Smooth muscle cell of the umbilical artery (primary cell): ENCODE data around the gene PRCD. TPM values are rescaled to one million over a fixed set of nuclear protein-coding genes. Genes with fewer than 3 reads are reported as not detected.

ENCODE experiments used
- total RNA-seq: library from RNA; depleted of rRNA; stranded (reverse); fragments of >200 nt; gene quantifications from 2 replicates; pipeline ENCODE4 v1.2.3, GENCODE V29; 2014

PRCD gene
- 1.2 and 1.5 TPM in 2 replicates for total RNA-seq

GRCh38 chr17:76539631-76540271, at the start of gene PRCD:
PRCD (plus strand) TSS chr17:76540044; CDS start chr17:76540142, 98 bp downstream.

GRCh38 chr17:76501018-76501826, 38.6 kb upstream of the PRCD start, which contains the start of gene RHBDF2:
RHBDF2 (minus strand) TSS chr17:76501423; CDS start chr17:76481524, 19,899 bp downstream.

GRCh38 chr17:76537578-76538280, 2.1 kb upstream of the PRCD start, which contains the start of gene CYGB:
CYGB (minus strand) TSS chr17:76537709; CDS start chr17:76537542, 167 bp downstream.

GRCh38 chr17:76585649-76586593, 46.1 kb downstream of the PRCD start, which contains the start of gene ST6GALNAC2:
ST6GALNAC2 (minus strand) TSS chr17:76585860; CDS start chr17:76585808, 52 bp downstream.

Other genes with a start within 250 kb of the PRCD start
- gene QRICH2, start 231.8 kb upstream of the PRCD start, total RNA-seq = 4.8 and 5.1 TPM in 2 replicates
- gene PRPSAP1, start 186.1 kb upstream of the PRCD start, total RNA-seq = 42.5 and 46.5 TPM in 2 replicates
- 42.5 and 101 TPM in 2 replicates for gene SPHK1, start 155.4 kb upstream of the PRCD start, total RNA-seq
- 22.6 and 46.2 TPM in 2 replicates for gene UBE2O, start 86.9 kb upstream of the PRCD start, total RNA-seq
- 0.37 TPM in 1 of 2 replicates, not detected in the other for gene AANAT, start 72.4 kb upstream of the PRCD start, total RNA-seq
- gene RHBDF2, start 38.6 kb upstream of the PRCD start, total RNA-seq = 9.5 and 33.7 TPM in 2 replicates
- 5.9 and 7.1 TPM in 2 replicates for gene CYGB, start 2.3 kb upstream of the PRCD start, total RNA-seq
- 0.55 TPM in 1 of 2 replicates, not detected in the other for gene ST6GALNAC2, start 45.8 kb downstream of the PRCD start, total RNA-seq
- not detected in 2 replicates for gene ST6GALNAC1, start 103.7 kb downstream of the PRCD start, total RNA-seq
- gene MXRA7, start 170.9 kb downstream of the PRCD start, total RNA-seq = 269 and 308 TPM in 2 replicates
- gene JMJD6, start 186.6 kb downstream of the PRCD start, total RNA-seq = 23.8 and 40.9 TPM in 2 replicates
- gene METTL23, start 186.8 kb downstream of the PRCD start, total RNA-seq = 21.0 and 24.9 TPM in 2 replicates
- 75.4 and 207 TPM in 2 replicates for gene SRSF2, start 197.3 kb downstream of the PRCD start, total RNA-seq
- 25.9 and 38.9 TPM in 2 replicates for gene MFSD11, start 198.1 kb downstream of the PRCD start, total RNA-seq